Measurements from ENCODE around the gene SLC38A5.

- TF ChIP-seq PAX8 (CRISPR knock-in tag; IDR thresholded peaks at IDR 0.05; ENCODE audit: borderline replicate concordance): no peak
- TF ChIP-seq GABPB1 (CRISPR knock-in tag; IDR thresholded peaks at IDR 0.05): no peak
- no peak for TF ChIP-seq ZBTB7A (CRISPR knock-in tag; IDR thresholded peaks at IDR 0.05)
- no peak for TF ChIP-seq GTF2F1 (IDR thresholded peaks at IDR 0.05; ENCODE audit: low read length)
- TF ChIP-seq DNMT3B (CRISPR knock-in tag; conservative IDR thresholded peaks at IDR 0.05): no peak
- no peak for TF ChIP-seq ZSCAN25 (CRISPR knock-in tag; IDR thresholded peaks at IDR 0.05)
These were observed 44.2 kb upstream of the SLC38A5 start for GRCh38 chrX:48514126-48514806.

Data from HepG2 (cell line).